PFSK-1 (cell line): ENCODE results near the gene SHC2.

Source experiments
- FOXP2 ChIP-seq: optimal IDR thresholded peaks from 2 replicates; pipeline ENCODE3; 2011; ENCODE audit warnings: borderline replicate concordance, control low read depth, inconsistent platforms; ENCODE audit not compliant: insufficient read depth; ENCODE audit errors: extremely low read length, extremely low read depth
- SIN3A ChIP-seq: IDR thresholded peaks from 2 replicates; pipeline ENCODE4 v1.6.1; 2012; ENCODE audit warnings: mild to moderate bottlenecking, low read length, moderate library complexity, borderline replicate concordance; ENCODE audit not compliant: insufficient read depth

- TF ChIP-seq SIN3A = no peak
- TF ChIP-seq FOXP2 = no peak
Observed at GRCh38 chr19:412356-413355, 48.2 kb downstream of the SHC2 start.
